HG03066 (cell line): ENCODE data around the gene PDE10A.

Experiments used
- ATAC-seq: cut with Tn5 transposase; IDR thresholded peaks from one replicate; pipeline ENCODE4 v1.9.1; 2021; ENCODE audit warnings: low read depth; ENCODE audit not compliant: unreplicated experiment

PDE10A gene

GRCh38 chr6:165662749-165663376, at the start of gene PDE10A:
Gene PDE10A, minus strand, starts transcription at chr6:165663241. Its CDS starts 430 bp downstream, at chr6:165662811.
- ATAC-seq, result no peak

GRCh38 chr6:165708985-165709576, 46.0 kb upstream of the PDE10A start:
- no peak for ATAC-seq

GRCh38 chr6:165707067-165707853, 44.2 kb upstream of the PDE10A start:
- no peak for ATAC-seq

GRCh38 chr6:165705941-165706340, 42.9 kb upstream of the PDE10A start:
- no peak for ATAC-seq

GRCh38 chr6:165704045-165704748, 41.2 kb upstream of the PDE10A start:
- no peak for ATAC-seq

- no peak for ATAC-seq
These were observed 39.6 kb upstream of the PDE10A start for GRCh38 chr6:165702669-165703068.

GRCh38 chr6:165701564-165702354, 38.7 kb upstream of the PDE10A start:
- peak; percentile 65 for ATAC-seq

GRCh38 chr6:165701005-165701404, 38.0 kb upstream of the PDE10A start:
- ATAC-seq, result no peak

- no peak for ATAC-seq
These were observed 35.8 kb upstream of the PDE10A start for GRCh38 chr6:165698868-165699267.

- ATAC-seq, result no peak
These were observed 34.1 kb upstream of the PDE10A start for GRCh38 chr6:165697171-165697570.

- no peak for ATAC-seq
These were observed 32.9 kb upstream of the PDE10A start for GRCh38 chr6:165695722-165696515.

GRCh38 chr6:165694296-165694695, 31.3 kb upstream of the PDE10A start:
- ATAC-seq, result no peak

- no peak for ATAC-seq
These were observed 29.1 kb upstream of the PDE10A start for GRCh38 chr6:165692106-165692653.

GRCh38 chr6:165689699-165690098, 26.7 kb upstream of the PDE10A start:
- no peak for ATAC-seq

GRCh38 chr6:165686596-165687365, 23.7 kb upstream of the PDE10A start:
- ATAC-seq, result no peak

- no peak for ATAC-seq
These were observed 22.3 kb upstream of the PDE10A start for GRCh38 chr6:165685302-165685701.

- ATAC-seq, result no peak
These were observed 21.3 kb upstream of the PDE10A start for GRCh38 chr6:165684333-165684732.

GRCh38 chr6:165680975-165681374, 17.9 kb upstream of the PDE10A start:
- ATAC-seq, result no peak
